Neural crest cell (in vitro differentiated cells): Measurements from ENCODE around the gene ABCG2. TPM values are rescaled to one million over a fixed set of nuclear protein-coding genes. Genes with fewer than 3 reads are reported as not detected.

Experiments
- DNase-seq: peaks from one replicate; pipeline ENCODE4 v3.0.0; 2021; ENCODE audit warnings: low read depth, mixed read lengths, low spot score
- H3K27ac Mint-ChIP-seq: one replicate; pipeline ENCODE4 v1.8.0; 2021; ENCODE audit warnings: mild to moderate bottlenecking, mixed read lengths; ENCODE audit not compliant: unreplicated experiment
- H3K27me3 Mint-ChIP-seq: 2 replicates; pipeline ENCODE4 v1.8.0; 2021; ENCODE audit warnings: low read depth, mild to moderate bottlenecking, mixed read lengths
- H3K36me3 Mint-ChIP-seq: 2 replicates; pipeline ENCODE4 v1.8.0; 2021; ENCODE audit warnings: low read depth, mild to moderate bottlenecking, mixed read lengths
- H3K4me1 Mint-ChIP-seq: 2 replicates; pipeline ENCODE4 v1.8.0; 2021; ENCODE audit warnings: mixed read lengths
- H3K4me3 Mint-ChIP-seq: one replicate; pipeline ENCODE4 v1.8.0; 2021; ENCODE audit warnings: mild to moderate bottlenecking, mixed read lengths
- H3K9me3 Mint-ChIP-seq: 2 replicates; pipeline ENCODE4 v1.8.0; 2021; ENCODE audit warnings: mixed read lengths
- total RNA-seq: library from RNA; stranded (reverse); gene quantifications from 2 replicates; pipeline ENCODE4 v1.2.1, GENCODE V29; 2021
- TF ChIP-seq, protein P1 (sequence below): fragments of 200-600 bp; sonication (generic); conservative IDR thresholded peaks from 2 replicates; pipeline ENCODE4 v1.5.0; 2021; ENCODE audit warnings: antibody characterized with exemption, mild to moderate bottlenecking

Gene ABCG2
- total RNA-seq, 1 donor from 2014 or later: 5.1 TPM

DNA sequence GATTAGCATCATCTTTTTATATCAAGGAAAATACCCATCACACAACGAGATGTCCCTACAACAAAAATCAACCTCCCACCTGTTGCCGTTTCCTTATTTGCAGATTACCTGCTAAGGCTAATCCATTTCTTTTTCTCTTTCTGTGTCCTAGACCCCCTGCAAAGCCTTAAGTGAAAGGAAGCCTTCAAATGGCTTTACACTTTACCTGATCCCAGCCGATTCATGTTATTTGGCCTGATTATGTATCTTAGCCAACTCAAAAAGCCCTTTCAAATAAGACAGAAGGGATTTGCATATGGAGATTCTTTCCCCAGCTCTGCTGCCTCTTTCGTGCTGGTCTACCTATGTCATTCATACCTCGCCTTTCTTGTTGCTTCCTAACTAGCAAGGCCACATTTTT, 14.4 kb downstream of the ABCG2 start:
- TF ChIP-seq, protein P1, sequence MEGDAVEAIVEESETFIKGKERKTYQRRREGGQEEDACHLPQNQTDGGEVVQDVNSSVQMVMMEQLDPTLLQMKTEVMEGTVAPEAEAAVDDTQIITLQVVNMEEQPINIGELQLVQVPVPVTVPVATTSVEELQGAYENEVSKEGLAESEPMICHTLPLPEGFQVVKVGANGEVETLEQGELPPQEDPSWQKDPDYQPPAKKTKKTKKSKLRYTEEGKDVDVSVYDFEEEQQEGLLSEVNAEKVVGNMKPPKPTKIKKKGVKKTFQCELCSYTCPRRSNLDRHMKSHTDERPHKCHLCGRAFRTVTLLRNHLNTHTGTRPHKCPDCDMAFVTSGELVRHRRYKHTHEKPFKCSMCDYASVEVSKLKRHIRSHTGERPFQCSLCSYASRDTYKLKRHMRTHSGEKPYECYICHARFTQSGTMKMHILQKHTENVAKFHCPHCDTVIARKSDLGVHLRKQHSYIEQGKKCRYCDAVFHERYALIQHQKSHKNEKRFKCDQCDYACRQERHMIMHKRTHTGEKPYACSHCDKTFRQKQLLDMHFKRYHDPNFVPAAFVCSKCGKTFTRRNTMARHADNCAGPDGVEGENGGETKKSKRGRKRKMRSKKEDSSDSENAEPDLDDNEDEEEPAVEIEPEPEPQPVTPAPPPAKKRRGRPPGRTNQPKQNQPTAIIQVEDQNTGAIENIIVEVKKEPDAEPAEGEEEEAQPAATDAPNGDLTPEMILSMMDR: no peak
- H3K27ac Mint-ChIP-seq: no peak overlapping the region
- H3K9me3 Mint-ChIP-seq: no peaks in the 10 kb centered on the region
- no peak overlapping the region for H3K4me3 Mint-ChIP-seq
- DNase-seq: no peak
- H3K4me1 Mint-ChIP-seq: peaks cover 12% of the 10 kb centered on the region
- H3K27me3 Mint-ChIP-seq: no peaks in the 10 kb centered on the region
- H3K36me3 Mint-ChIP-seq: no peaks in the 10 kb centered on the region

DNA sequence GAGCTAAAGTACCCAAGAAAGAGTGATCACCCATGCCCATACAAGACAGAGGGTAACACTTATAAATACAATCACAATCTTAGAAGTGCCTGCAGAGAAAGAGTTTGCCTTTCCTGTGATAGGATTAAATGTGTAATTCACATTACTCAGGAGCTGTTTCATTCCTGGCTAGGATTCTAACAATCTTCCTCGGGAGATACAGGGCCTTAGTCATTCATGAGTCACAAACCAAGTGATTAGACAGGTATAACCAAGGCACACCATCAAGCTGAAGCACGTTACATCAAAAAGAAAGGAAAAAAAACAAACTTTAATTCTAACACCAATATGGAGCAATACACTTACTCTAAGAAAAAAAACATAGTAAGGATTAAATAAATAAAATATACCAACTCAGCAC, 14.9 kb downstream of the ABCG2 start:
- H3K9me3 Mint-ChIP-seq: no peaks in the 10 kb centered on the region
- peaks cover 11% of the 10 kb centered on the region for H3K4me1 Mint-ChIP-seq
- no peaks in the 10 kb centered on the region for H3K36me3 Mint-ChIP-seq
- H3K27ac Mint-ChIP-seq: no peak overlapping the region
- no peaks in the 10 kb centered on the region for H3K27me3 Mint-ChIP-seq
- H3K4me3 Mint-ChIP-seq: no peak overlapping the region
- DNase-seq: no peak
- TF ChIP-seq, protein P1: no peak

DNA sequence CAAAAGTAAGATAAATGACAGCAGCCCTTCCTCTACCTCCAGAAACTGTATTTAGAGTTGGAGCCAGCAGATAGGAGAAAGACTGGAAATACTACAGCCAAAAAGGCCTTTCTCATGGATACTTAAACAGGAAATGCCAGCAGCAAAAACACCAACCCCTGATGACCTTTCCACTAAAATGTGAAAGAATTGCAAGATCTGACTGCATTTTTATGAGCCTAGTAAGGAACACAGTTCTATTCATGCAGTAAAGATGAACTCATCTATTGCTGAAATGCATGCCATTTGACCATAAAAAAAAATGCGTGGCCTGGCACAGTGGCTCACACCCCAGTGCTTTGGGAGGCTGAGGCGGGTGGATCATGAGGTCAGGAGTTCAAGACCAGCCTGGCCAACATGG, 19.9 kb downstream of the ABCG2 start:
- DNase-seq: no peak
- H3K4me1 Mint-ChIP-seq: peaks cover 16% of the 10 kb centered on the region
- peak overlapping the region; percentile 53 for H3K27ac Mint-ChIP-seq
- no peaks in the 10 kb centered on the region for H3K27me3 Mint-ChIP-seq
- peaks cover 3% of the 10 kb centered on the region for H3K36me3 Mint-ChIP-seq
- TF ChIP-seq, protein P1: no peak
- H3K9me3 Mint-ChIP-seq: peaks cover 5% of the 10 kb centered on the region
- peak overlapping the region; percentile 35 for H3K4me3 Mint-ChIP-seq

DNA sequence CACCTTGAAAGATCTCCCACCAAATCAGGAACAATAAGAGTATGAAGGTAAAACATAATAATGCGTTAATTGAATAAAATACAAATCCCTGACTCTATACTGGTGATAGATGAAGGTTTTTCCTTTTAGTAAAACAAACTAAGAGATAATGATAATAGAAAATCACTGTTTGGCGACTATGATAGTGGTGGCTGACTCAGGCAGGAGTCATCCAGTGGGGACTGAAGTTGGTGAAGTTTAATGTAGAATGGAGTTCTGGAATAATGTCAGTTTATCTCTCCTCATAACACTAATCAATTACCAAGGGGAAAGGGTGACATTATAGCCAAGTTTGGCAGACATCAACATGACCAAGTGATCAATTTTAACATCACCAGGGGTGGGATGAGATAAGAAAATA, 21.3 kb downstream of the ABCG2 start:
- no peak for DNase-seq
- Mint-ChIP-seq H3K27ac (peak overlapping the region; percentile 85), H3K36me3 (peaks cover 3% of the 10 kb centered on the region), H3K27me3 (no peaks in the 10 kb centered on the region), H3K4me1 (peaks cover 16% of the 10 kb centered on the region), H3K9me3 (peaks cover 8% of the 10 kb centered on the region), H3K4me3 (no peak overlapping the region)
- TF ChIP-seq, protein P1: no peak

DNA sequence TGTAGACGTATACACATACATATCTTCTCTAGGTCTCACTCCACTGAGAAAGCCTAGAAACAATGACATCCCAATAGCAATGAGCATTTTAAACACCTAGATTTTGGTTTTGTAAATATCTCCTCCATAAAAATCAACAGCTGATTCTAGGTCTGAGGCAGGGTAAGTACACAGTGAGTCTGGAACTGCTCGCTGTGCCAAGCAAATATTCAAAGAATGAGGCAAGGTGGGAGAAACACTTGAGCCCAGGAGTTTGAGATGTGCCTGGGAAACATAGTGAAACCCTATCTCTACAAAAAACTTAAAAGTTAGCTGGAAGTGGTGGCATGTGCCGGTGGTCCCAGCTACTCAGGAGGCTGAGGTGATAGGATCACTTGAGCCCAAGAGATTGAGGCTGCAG, 22.2 kb downstream of the ABCG2 start:
- H3K4me3 Mint-ChIP-seq: no peak overlapping the region

More for the DNA sequence above, 22.2 kb downstream of the ABCG2 start:
- Mint-ChIP-seq H3K27ac (no peak overlapping the region), H3K9me3 (peaks cover 8% of the 10 kb centered on the region), H3K36me3 (peaks cover 3% of the 10 kb centered on the region), H3K4me1 (peaks cover 16% of the 10 kb centered on the region), H3K27me3 (no peaks in the 10 kb centered on the region)
- TF ChIP-seq, protein P1: no peak
- no peak for DNase-seq
